ENCODE data around the gene TRIM41.
"Not testable (repeated sequence)": the region's sequence is repeated elsewhere in the genome, so short reads cannot be mapped to it uniquely, and the experiment has no call there.

TRIM41 gene

DNA sequence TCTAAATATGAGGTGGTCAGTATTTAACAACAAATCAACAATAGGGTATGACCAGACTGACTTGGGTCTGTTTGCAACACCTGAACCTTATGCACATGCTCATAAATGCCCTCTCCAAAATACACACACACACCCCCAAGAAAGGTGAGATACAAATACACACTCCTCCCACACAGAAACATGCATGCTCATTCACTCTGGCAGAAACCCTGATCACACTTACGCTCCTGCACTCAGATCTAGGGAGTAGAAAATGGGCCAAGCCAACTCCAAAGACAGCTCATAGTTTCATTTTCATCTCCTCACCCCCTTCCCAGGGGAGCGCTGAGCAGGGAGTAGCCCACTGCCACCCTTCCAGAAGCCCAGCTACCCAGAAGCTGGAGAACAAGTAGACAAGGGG, 29.4 kb upstream of the TRIM41 start:
- no peak for DNase-seq (ENCODE audit: low spot score)

DNA sequence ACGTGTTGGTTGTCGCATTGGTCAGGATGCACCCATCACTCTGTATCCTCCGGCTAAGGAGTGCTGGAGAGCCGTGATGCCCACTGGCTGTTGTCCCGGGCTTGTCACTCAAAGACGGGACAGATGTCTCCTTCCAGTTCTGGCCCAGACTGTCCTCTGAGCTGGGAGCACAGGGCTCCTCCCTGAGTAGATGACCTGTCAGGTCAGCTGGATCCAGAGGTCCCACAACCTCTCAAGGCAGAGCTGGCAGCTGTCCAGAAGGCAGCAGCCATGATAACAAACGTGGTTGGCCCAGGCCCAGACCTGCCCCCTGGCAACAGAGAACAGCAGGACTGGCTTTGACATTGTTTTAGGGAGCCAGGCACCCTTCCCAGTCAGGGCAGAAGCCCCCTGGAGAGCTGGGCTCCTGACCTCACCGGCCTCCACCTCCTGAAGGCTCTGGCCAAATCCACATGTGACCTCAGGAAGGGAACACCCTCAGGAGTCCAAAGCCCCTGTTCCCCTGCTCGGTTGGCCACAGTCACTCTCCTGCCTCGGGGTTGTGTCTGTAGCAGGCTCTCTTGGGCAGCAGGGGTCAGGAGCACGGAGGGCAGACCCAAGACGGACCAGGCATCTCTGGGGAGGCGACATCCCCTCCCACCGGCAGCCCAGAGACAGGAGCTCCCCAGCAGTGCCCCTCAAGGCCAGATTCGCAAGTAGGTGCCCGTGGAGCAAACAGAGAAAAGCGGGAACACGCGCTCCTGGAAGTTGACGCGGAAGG, 28.4 kb upstream of the TRIM41 start:
- DNase-seq (ENCODE audit: low spot score): no peak

DNA sequence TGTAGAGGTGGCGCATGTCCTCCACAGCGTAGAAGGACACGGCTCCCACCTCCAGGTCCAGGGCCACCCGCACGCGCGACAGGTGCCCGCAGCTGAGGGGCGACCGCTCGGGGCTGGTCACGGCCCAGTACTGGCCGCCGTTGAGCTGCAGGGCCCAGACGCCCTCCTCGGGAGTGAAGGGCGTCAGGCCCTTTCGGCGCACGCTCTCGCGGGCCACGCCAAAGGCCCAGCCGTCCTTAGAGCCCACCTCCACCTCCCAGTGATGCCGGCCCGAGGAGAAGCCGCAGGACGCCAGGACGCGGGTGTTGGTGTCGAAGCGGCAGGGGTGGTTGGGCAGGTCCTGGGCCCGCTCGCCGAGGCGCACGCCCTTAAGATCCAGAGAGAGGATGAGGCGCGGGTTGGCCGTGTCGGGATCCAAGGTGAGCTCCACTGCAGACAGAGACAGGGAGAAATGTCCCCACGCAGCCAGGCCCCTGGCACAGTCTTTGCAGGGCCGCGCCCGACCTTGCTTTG, 27.8 kb upstream of the TRIM41 start:
- DNase-seq (ENCODE audit: low spot score): no peak

DNA sequence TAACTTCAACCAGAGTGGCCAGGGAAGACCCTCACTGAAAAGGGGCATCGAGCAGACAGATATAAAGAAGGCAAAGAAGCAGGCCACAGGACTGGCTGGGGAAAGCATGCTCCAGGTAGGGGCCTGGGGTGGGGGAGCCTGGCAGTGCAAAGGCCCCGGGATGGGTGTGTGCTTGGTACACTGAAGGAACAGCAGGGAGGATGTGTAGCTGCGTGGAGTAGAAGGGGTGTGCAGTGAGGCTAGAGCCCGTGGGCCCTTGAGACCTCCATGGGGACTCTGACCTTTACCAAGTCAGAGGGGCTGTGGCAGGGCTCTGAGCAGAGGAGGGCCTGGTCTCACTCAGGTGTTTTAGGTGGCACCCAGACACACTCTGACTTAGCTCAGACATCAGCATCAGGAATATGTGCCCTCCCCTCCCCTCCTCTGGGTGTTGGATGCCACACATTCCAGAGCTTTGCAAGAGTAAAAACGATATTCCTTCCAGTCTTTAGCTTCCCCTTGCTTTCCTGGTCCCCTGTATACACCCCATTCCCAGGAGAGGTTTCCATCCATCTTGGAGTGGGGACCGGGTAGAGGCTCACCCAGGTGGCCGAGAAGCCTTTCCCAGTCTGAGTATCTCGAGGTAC, 25.6 kb upstream of the TRIM41 start:
- no peak for DNase-seq (ENCODE audit: low spot score)

DNA sequence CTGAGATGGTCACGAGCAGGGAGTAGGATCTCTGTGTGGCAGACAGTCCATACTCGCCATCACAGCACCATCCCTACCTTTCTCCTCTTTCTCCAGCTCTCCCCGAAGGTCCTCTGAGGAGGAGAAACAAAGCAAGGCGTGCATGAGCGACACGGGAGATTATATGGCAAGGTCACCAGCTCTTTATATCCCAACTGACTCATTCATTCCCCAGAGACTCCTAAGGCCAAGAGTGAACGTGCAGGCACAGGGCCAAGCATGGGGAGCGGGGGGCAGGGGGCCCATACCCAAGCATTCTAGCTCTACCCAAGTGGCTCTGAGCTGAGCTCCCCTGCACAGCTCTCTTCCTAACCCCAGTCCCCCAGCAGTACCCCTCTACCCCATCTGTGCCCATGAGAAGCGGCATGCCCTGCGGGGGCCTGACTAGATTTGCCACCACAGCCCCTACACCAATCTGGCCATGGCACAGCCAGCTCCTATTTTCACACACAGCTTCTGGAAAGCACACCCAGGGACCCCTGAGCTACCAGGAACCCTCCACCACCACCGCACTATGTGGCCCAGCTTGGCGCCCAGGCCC, 24.9 kb upstream of the TRIM41 start:
- no peak for DNase-seq (ENCODE audit: low spot score)

DNA sequence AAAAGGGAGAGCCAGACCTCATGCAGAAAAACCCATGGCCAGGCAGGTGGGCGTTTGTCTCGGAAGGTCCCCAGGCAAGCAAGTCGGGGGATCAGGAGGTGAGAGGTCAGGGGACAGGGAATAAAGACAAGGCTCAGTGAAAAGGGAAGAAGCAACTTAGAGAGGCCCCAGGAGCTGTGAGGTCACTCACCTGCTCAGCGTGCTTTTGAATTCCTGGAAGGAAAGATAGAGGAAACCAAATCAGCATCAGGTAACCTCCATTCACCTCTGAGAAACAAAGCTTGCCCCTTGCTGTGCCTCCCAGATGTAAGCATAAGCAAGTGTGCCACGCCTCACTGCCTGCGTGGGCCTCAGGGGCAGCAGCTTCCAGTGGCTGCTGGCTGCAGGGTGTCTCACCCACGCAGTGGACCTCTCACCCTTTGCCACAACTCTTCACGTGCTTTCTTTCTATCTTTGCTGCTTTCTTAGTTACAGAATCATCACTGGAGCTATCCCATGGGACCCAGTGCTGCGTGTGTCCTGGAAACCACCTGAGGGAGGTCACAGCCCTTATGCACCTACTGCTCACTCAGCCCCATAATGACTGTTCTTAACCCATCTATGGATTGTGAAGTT, 24.1 kb upstream of the TRIM41 start:
- DNase-seq (ENCODE audit: low spot score): no peak

DNA sequence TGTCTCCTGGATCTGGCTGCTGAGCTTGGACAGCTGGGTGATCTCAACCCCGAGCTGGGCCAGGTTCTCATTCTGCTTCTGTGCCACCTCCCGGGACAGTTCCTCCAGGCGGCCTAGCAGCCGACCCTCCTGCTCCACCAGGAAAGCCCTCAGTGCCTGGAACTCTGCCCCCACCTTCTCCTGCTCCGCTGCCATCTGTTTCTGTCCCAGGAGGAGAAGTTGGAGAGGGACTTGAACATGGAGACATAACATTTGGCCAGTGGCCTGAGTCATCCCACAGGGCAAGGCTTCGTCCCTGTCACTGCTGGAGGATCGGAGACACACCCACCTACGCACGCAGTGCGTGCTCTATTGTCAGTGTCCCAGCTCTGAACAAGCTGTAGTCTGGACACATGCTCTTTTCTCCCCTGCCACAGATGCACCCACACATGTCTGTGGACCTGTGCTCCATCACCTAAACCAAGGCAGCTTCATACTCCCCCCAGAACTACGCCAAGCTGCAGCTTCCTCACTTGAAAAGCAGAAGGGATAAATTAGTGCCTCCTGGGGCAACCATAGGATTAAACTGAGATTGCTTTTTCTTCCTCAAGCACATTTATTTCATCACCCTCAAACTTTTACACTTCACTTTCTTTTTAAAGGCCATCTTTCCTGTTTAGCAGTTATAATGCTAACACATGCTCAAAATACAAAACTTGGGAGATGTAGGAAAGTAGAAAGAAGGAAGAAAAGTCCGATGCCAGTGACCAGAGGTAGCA, 23.0 kb upstream of the TRIM41 start:
- no peak for DNase-seq (ENCODE audit: low spot score)

DNA sequence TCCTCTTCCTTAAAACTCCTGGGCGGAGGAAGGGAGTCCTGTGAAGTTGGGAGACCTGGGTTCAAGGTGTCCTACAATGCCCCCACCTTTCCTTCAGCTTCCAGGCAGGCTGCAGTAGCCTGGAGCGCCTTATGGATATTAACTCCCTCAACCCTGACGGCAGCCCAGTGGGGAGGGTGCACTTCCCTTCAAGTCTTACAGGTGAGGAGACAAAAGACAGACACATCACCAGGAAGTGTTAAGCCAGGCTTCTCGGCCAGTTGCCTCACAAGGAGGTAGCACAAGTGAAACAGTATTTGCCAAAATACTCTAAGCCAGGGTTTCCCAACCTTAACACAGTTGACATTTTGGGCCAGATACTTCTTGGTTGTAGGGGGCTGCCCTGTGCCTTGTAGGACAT, 22.3 kb upstream of the TRIM41 start:
- no peak for DNase-seq (ENCODE audit: low spot score)

DNA sequence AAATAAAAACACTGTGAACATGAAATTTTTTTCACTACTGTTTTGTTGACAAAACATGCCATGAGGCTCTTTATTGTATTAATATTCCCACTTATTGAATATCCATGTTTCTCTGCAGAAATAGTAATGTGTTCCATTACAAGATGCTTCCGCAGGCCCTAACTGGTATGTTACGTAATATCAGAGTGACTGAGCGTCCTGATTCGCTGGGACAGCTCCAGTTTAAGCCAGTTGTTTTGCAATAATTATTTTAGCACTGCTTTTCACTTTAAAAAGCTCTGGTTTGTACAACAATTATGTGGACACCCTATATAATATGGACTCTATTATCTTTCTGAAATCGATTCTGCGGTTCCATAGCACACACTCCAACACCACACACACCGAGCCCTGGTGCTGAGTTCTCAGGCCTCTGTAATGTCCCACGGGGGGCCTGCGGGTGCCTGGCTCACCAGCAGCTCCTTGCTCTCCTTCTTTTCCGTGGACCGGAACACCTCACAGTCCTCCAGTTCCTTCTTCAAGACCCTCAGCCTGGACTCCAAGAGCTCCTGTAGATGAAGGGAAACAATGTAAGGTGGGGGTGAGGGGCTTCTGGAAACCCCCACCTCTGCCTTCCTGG, 19.9 kb upstream of the TRIM41 start:
- no peak for DNase-seq (ENCODE audit: low spot score)

DNA sequence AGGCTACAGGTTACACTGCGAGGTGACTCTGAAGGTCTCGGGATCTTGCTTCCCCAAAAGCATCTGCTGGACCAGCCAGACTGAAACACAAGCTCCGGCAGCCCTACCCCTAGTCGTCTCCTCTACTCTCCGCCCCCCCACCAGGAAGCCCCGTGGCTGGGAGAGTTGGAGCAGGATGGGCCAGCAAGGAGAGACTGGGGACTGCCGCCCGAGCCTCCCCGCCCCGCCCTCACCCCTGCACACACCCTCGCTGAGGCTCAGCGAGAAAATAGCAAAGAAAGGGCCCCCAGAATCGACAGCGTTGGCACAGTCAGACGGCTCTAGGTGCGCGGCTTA, 19.3 kb upstream of the TRIM41 start:
- DNase-seq (ENCODE audit: low spot score): no peak

DNA sequence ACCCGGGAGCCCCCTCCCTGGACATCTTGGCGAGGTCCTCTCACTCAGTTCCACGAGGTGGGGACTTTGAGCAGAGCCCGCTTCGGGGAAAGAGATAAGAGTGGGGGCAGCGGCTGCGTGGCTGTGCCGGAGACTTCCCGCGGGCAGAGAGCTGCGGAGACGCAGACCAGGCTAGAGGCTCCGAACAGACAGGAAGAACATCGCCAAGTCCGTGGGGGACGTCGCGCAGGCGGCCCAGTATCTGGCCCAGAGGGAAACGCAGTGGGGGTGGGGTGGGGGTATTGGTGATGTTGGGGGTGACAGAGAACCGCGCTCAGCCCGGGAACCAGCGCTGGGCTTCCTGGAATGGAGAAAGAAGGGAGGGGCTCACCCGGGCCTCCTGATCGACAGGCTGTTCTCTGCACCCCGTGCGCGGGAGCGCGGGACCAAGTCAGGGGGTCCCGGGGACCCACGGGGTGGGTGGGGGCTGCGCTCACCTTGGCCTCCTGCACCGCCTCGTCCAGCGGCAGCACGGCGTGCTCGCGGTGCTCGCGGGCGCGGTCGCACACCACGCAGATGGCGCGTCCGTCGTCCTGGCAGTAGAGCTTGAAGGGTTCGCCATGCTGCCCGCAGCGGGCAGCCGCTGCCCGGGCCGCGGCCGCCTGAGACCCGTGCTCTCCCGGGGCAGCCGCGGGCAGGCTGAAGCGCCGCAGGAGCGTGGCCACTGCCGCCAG, 18.8 kb upstream of the TRIM41 start:
- peak; percentile 38 for DNase-seq (ENCODE audit: low spot score)

DNA sequence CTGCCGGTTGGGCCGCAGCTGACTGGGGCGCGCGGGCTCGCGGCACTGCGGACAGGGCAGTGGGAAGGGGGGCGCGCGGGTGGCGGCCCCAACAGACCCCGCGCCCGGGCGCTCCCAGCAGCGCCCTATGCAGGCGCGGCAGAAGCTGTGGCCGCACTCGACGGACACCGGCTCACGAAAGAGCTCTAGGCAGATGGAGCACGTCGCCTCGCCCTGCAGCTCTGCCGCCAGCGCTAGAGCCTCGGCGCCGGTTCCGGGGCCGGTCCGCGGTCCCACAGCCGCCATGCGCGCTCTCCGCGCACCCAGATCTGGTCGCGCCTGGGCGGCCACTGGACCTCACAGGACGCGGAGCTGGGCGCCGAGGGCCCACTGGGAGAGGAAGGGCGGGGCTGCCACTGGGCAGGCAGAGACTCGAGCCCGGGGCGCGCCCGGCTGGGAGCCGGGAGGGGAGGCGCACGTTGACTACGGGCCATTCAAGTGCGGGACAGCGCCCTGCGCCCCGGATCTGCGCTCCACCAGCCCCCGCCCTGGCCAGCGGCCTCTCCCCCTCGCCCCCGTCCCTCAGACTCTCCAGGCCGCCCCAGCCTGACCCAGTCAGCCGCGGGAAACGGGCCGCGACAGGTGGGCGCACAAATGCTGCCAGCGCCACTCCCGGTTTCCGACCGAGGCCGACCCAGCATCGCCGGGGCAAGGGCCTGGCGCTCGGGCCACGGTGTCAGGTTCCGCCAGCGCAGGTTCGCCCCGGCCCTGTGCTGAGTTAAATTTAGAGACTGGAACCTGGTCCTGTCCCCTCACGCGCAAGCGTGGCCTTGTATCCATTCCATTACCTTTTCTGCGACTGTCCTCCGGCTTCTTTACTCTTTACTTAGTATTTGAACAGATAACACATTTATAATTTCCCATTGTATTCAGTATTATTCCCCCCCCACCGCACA, 18.0 kb upstream of the TRIM41 start, which contains the start of gene TRIM7:
Gene TRIM7, minus strand, starts transcription at position 371 of the 935 bp plus-strand sequence. Its CDS starts 86 bp downstream, at position 285.
- peak; percentile 74 for DNase-seq (ENCODE audit: low spot score)

DNA sequence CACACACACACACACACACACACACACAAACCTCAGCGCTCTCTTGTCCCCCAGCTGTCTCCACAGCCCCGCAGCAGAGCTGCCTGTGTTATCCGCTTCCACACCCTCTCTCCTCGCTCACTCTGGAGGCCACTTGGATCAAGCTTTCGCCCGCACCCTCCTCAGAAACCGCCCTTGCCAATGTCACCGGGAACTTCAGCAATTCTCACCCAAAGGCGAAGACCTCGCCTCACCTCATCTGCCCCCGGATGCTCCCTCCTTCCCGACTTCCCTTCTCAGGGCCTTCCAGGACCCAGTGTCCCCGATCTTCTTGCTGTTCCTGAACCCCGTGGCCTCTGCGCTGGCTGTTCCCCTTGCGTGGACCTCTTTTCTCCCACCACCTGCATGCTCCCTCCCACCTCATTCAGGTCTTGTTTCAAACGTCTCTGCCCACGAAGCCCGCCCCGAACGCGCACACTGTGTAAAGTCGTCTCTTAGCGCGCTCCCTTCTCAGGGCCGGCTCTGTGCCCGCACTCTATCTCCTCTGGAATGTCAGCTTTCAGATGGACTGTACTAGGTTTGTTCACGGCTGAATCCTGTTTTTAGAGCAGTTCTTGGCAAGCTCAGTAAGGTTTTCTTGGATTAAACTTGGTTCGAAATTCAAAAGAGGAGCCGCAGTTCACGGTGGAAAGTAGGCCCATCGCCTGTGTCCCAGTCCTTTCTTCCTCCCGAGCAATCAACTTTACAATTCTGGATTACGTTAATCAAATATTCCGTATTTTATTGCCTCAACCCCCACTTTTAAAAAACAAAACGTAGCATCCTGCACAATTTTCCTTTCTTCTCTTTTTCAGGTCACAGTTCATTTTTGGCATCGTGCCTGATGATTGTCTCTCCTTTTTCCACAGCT, 17.1 kb upstream of the TRIM41 start:
- DNase-seq (ENCODE audit: low spot score): peak; percentile 27

DNA sequence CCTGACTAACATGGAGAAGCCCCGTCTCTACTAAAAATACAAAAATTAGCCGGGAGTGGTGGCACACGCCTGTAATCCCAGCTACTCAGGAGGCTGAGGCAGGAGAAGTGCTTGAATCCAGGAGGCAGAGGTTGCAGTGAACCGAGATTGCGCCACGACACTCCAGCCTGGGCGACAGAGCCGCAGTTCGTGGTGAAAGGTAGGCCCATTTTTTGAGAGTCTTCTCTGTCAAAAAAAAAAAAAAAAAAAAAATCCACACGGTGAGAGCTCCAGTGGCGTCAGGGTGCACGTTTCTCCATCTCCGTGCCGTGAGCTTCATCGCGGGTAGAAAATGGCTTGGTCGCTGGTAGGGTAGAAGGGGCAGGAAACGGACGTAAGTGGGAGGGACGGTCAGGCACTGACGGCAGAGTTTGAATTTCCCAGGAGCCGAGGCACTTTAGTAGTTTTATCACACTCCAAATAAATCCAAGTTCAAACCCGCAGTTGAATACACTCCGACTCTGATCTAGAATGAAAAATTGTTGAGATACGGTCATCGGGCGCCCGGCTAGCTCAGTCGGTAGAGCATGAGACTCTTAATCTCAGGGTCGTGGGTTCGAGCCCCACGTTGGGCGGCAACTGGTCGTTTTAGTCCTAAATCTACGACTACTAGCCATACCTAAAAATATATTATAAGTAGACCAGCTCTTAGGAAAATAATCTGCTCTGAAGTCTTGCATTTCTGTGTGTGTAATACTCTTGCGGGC, 15.7 kb upstream of the TRIM41 start:
- peak; percentile 94 for DNase-seq (ENCODE audit: low spot score)

DNA sequence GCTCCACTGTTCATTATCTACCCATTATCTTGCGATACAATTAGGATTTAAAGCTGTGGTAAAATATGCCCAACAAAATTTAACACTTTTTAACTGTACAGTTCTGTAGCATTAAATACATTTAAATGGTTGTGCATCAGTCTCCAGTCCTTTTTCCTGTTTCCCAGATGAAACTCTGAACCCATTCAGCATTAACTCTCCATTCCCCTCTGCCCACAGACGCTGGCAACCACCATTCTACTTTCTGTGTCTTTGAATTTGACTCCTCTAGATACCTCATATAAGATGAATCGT, 15.2 kb upstream of the TRIM41 start:
- no peak for DNase-seq (ENCODE audit: low spot score)

DNA sequence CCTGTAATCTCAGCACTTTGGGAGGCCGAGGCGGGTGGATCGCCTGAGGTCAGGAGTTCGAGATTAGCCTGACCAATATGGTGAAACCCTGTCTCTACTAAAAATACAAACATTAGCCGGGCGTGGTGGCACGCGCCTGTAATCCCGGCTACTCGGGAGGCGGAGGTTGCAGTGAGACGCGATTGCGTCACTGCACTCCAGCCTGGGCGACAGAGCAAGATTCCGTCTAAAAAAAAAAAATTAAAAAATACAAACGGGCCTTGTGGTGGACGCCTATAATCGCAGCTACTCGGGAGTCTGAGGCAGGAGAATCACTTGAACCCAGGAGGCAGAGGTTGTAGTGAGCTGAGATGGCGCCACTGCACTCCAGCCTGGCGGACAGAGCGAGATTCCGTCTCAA, 14.1 kb upstream of the TRIM41 start:
- DNase-seq (ENCODE audit: low spot score): not testable (repeated sequence)

DNA sequence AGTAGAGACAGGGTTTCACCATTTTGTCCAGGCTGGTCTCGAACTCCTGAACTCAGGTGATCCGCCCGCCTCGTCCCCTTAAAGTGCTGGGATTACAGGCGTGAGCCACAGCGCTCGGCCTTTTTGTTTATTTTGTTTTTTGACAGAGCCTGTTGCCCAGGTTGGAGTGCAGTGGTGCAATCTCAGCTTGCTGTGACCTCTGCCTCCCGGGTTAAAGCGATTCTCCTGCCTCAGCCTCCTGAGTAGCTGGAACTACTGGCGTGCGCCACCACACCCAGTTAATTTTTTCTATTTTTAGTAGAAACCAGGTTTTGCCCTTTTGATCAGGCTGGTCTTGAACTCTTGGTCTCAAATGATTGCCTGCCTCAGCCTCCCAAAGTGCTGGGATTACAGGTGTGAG, 12.9 kb upstream of the TRIM41 start:
- DNase-seq (ENCODE audit: low spot score): not testable (repeated sequence)

DNA sequence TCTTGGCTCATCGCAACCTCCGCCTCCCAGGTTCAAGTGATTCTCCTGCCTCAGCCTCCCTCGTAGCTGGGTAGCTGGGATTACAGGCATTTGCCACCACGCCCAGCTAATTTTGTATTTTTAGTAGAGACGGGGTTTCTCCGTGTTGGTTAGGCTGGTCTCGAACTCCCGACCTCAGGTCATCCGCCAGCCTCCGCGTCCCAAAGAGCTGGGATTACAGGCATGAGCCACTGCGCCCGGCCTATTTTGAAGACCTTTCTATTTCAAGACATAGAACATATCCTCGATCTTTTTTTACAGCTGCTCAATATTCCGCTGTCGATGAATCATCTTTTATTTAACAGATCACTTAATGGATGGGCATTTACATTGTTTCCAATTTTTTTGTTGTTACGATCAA, 12.4 kb upstream of the TRIM41 start:
- DNase-seq (ENCODE audit: low spot score): not testable (repeated sequence)

Data from kidney tubule cell (primary cell).